K562 (cell line): Measurements from ENCODE around the gene FAM124A. TPM values are rescaled to one million over a fixed set of nuclear protein-coding genes. Genes with fewer than 3 reads are reported as not detected.

ENCODE experiments used
- POLR2G ChIP-seq: fragments of 200-400 bp; formaldehyde crosslinking; IDR thresholded peaks from 2 replicates; pipeline ENCODE4 v1.6.1; 2017; ENCODE audit warnings: low read depth, mild to moderate bottlenecking, antibody characterized with exemption, low read length, moderate library complexity
- REST ChIP-seq, 2 experiments: fragments of 450-650 bp; formaldehyde crosslinking in 1 of 2; IDR thresholded peaks; 2 replicates each; pipeline versions ENCODE4 v1.4.0 to v1.6.1; 2014 to 2020; ENCODE audit warnings: mild to moderate bottlenecking in 2 of 2, borderline replicate concordance in 1 of 2, low read depth in 1 of 2
- TAF7 ChIP-seq: fragments of 450-650 bp; IDR thresholded peaks from 2 replicates; pipeline ENCODE4 v1.6.1; 2016; ENCODE audit warnings: missing genetic modification characterization, missing compliant biosample characterization
- XRCC3 ChIP-seq: fragments of 450-650 bp; IDR thresholded peaks from 2 replicates; pipeline ENCODE4 v1.6.1; 2017; ENCODE audit warnings: mild to moderate bottlenecking, moderate library complexity
- polyA plus RNA-seq, 8 experiments: library from polyadenylated mRNA; depleted of rRNA in 4 of 8; stranded (reverse) in 5 of 8; unstranded in 3 of 8; fragments of >200 nt; fragmentation: Nextera tagmentation in 2 of 8; fragmentation: Illumina TruSeq in 1 of 8; extraction: Ambion mirVana in 2 of 8; extraction: Trizol in 1 of 8; gene quantifications; 2 replicates each; pipeline versions ENCODE4 v1.2.1 to v1.2.3, GENCODE V29; 2011 to 2014; ENCODE audit warnings: inconsistent platforms in 1 of 8, missing spikeins in 1 of 8
- total RNA-seq, 7 experiments: library from RNA; depleted of rRNA in 6 of 7; stranded (reverse); fragments of >200 nt in 6 of 7; fragmentation: Illumina TruSeq in 2 of 7; extraction: Trizol in 2 of 7; gene quantifications; 2 replicates each; pipeline versions ENCODE4 v1.2.1 to v1.2.3, GENCODE V29; 2011 to 2021; ENCODE audit warnings: low replicate concordance in 1 of 7

The FAM124A gene
- total and polyA plus RNA-seq, 9 of the 15 experiments (the other 6 are each of a cell fraction or from before 2014, with no cell fraction given): not detected

GRCh38 chr13:51260154-51260553, 38.0 kb downstream of the FAM124A start (continued):
- no peak for TF ChIP-seq REST (IDR thresholded peaks at IDR 0.05; ENCODE audit: borderline replicate concordance)
- TF ChIP-seq REST (CRISPR knock-in tag; IDR thresholded peaks at IDR 0.05; ENCODE audit: low read depth): no peak
- TF ChIP-seq XRCC3: no peak
- TF ChIP-seq TAF7: no peak
- no peak for TF ChIP-seq POLR2G
